Keratinocyte (primary cell): Measurements from ENCODE around the gene STK11IP.

Source experiments
- EZH2 ChIP-seq: IDR thresholded peaks from one replicate; pipeline ENCODE4 v1.6.1; 2012; ENCODE audit warnings: inconsistent platforms, mild to moderate bottlenecking, low read length, moderate library complexity
- TF ChIP-seq, protein P1 (sequence below), 3 experiments: IDR thresholded peaks in 1 of 3; conservative IDR thresholded peaks in 1 of 3; optimal IDR thresholded peaks in 1 of 3; 2 replicates in 2 of 3; 3 replicates in 1 of 3; pipeline versions ENCODE3 to v1.5.1; 2011; ENCODE audit warnings: low read length in 3 of 3, mild to moderate bottlenecking in 3 of 3, moderate library complexity in 2 of 3, control low read depth in 1 of 3, inconsistent platforms in 1 of 3; ENCODE audit not compliant: insufficient read depth in 2 of 3; ENCODE audit errors: extremely low read depth in 1 of 3

DNA sequence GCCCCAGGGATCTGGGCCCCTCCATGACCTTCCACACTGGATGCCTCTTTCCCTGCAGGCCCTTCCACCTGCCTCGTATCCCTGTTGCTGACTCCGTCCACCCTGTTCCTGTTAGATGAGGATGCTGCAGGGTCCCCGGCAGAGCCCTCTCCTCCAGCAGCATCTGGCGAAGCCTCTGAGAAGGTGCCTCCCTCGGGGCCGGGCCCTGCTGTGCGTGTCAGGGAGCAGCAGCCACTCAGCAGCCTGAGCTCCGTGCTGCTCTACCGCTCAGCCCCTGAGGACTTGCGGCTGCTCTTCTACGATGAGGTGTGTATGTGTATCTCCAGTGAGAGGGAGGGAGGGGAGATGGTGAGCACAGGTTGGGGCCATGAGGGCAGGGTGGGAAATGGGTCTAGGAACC lies 17.4 kb downstream of the STK11IP start:
- TF ChIP-seq, protein P1, sequence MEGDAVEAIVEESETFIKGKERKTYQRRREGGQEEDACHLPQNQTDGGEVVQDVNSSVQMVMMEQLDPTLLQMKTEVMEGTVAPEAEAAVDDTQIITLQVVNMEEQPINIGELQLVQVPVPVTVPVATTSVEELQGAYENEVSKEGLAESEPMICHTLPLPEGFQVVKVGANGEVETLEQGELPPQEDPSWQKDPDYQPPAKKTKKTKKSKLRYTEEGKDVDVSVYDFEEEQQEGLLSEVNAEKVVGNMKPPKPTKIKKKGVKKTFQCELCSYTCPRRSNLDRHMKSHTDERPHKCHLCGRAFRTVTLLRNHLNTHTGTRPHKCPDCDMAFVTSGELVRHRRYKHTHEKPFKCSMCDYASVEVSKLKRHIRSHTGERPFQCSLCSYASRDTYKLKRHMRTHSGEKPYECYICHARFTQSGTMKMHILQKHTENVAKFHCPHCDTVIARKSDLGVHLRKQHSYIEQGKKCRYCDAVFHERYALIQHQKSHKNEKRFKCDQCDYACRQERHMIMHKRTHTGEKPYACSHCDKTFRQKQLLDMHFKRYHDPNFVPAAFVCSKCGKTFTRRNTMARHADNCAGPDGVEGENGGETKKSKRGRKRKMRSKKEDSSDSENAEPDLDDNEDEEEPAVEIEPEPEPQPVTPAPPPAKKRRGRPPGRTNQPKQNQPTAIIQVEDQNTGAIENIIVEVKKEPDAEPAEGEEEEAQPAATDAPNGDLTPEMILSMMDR (optimal IDR thresholded peaks at IDR 0.05 in 1 of 3, IDR thresholded peaks at IDR 0.05 in 1 of 3, conservative IDR thresholded peaks at IDR 0.05 in 1 of 3; ENCODE audit: extremely low read depth in 1 of 3, insufficient read depth in 2 of 3, low read length in 3 of 3), result no peak
- no peak for TF ChIP-seq EZH2
